GM19463 (cell line): ENCODE results near the gene YJU2.
"Not testable (repeated sequence)": the region's sequence is repeated elsewhere in the genome, so short reads cannot be mapped to it uniquely, and the experiment has no call there.

Experiments used
- ATAC-seq: cut with Tn5 transposase; IDR thresholded peaks from one replicate; pipeline ENCODE4 v1.9.1; 2021; ENCODE audit warnings: mild to moderate bottlenecking, moderate library complexity; ENCODE audit not compliant: unreplicated experiment

The YJU2 gene

GRCh38 chr19:4227771-4228170 is 19.1 kb upstream of the YJU2 start:
- ATAC-seq: no peak

- ATAC-seq: no peak
Observed at GRCh38 chr19:4228765-4229178, 18.1 kb upstream of the YJU2 start.

GRCh38 chr19:4229179-4229931 is 17.5 kb upstream of the YJU2 start, which contains the start of gene EBI3:
TSS of gene EBI3 (plus strand) at chr19:4229523. CDS start at chr19:4229551, 28 bp downstream.
- peak; percentile 71 for ATAC-seq

- ATAC-seq: not testable (repeated sequence)
Observed at GRCh38 chr19:4230237-4230636, 16.6 kb upstream of the YJU2 start.

GRCh38 chr19:4231521-4231920 is 15.4 kb upstream of the YJU2 start:
- ATAC-seq: not testable (repeated sequence)

GRCh38 chr19:4232139-4232538 is 14.7 kb upstream of the YJU2 start:
- ATAC-seq: not testable (repeated sequence)

GRCh38 chr19:4232614-4233281 is 14.1 kb upstream of the YJU2 start:
- no peak for ATAC-seq

- no peak for ATAC-seq
Observed at GRCh38 chr19:4233282-4233853, 13.5 kb upstream of the YJU2 start.

- no peak for ATAC-seq
Observed at GRCh38 chr19:4234142-4234861, 12.6 kb upstream of the YJU2 start.

- no peak for ATAC-seq
Observed at GRCh38 chr19:4234862-4235201, 12.0 kb upstream of the YJU2 start.

- not testable (repeated sequence) for ATAC-seq
Observed at GRCh38 chr19:4237510-4237909, 9.4 kb upstream of the YJU2 start.

- ATAC-seq: no peak
Observed at GRCh38 chr19:4238831-4239230, 8.0 kb upstream of the YJU2 start.

GRCh38 chr19:4241824-4242430 is 5.0 kb upstream of the YJU2 start:
- no peak for ATAC-seq

GRCh38 chr19:4245938-4246337 is 942 bp upstream of the YJU2 start:
- not testable (repeated sequence) for ATAC-seq

GRCh38 chr19:4256563-4256962 is 9.7 kb downstream of the YJU2 start:
- ATAC-seq: no peak

GRCh38 chr19:4257025-4257424 is 10.1 kb downstream of the YJU2 start:
- no peak for ATAC-seq

- no peak for ATAC-seq
Observed at GRCh38 chr19:4258181-4258580, 11.3 kb downstream of the YJU2 start.

GRCh38 chr19:4260613-4261191 is 13.8 kb downstream of the YJU2 start:
- no peak for ATAC-seq

GRCh38 chr19:4264812-4265211 is 17.9 kb downstream of the YJU2 start:
- no peak for ATAC-seq

GRCh38 chr19:4266253-4267000 is 19.5 kb downstream of the YJU2 start:
- ATAC-seq: no peak
